Cerebellar cortex (tissue), 1 donor: ENCODE data around the gene CCNYL1.
"Not testable (repeated sequence)": the region's sequence is repeated elsewhere in the genome, so short reads cannot be mapped to it uniquely, and the experiment has no call there.

Experiments
- DNase-seq: peaks from one replicate; pipeline ENCODE4 v3.0.0-alpha.2; 2015; ENCODE audit warnings: low spot score

CCNYL1 gene

GRCh38 chr2:207734636-207735512 is 23.4 kb downstream of the CCNYL1 start:
- DNase-seq: no peak

- DNase-seq: not testable (repeated sequence)
These were observed 24.0 kb downstream of the CCNYL1 start for GRCh38 chr2:207735513-207735859.

GRCh38 chr2:207743514-207743913 is 32.1 kb downstream of the CCNYL1 start:
- no peak for DNase-seq

- DNase-seq: no peak
These were observed 32.6 kb downstream of the CCNYL1 start for GRCh38 chr2:207744050-207744449.

- DNase-seq: no peak
These were observed 33.0 kb downstream of the CCNYL1 start for GRCh38 chr2:207744451-207744850.

- peak; percentile 88 for DNase-seq
These were observed 34.7 kb downstream of the CCNYL1 start for GRCh38 chr2:207746131-207746530.

- no peak for DNase-seq
These were observed 36.5 kb downstream of the CCNYL1 start for GRCh38 chr2:207747653-207748560.

GRCh38 chr2:207748993-207749392 is 37.6 kb downstream of the CCNYL1 start:
- DNase-seq: no peak

- no peak for DNase-seq
These were observed 38.4 kb downstream of the CCNYL1 start for GRCh38 chr2:207749873-207750272.

- DNase-seq: no peak
These were observed 38.9 kb downstream of the CCNYL1 start for GRCh38 chr2:207750345-207750744.

- no peak for DNase-seq
These were observed 39.4 kb downstream of the CCNYL1 start for GRCh38 chr2:207750876-207751275.

GRCh38 chr2:207753688-207754087 is 42.2 kb downstream of the CCNYL1 start:
- DNase-seq: not testable (repeated sequence)

- no peak for DNase-seq
These were observed 43.3 kb downstream of the CCNYL1 start for GRCh38 chr2:207754498-207755383.

GRCh38 chr2:207758025-207758424 is 46.6 kb downstream of the CCNYL1 start:
- DNase-seq: no peak

GRCh38 chr2:207759890-207760289 is 48.5 kb downstream of the CCNYL1 start:
- DNase-seq: no peak

GRCh38 chr2:207760453-207760852 is 49.0 kb downstream of the CCNYL1 start:
- DNase-seq: no peak

GRCh38 chr2:207761426-207761825 is 50.0 kb downstream of the CCNYL1 start:
- DNase-seq: not testable (repeated sequence)

- no peak for DNase-seq
These were observed 50.7 kb downstream of the CCNYL1 start for GRCh38 chr2:207762146-207762545.

GRCh38 chr2:207763303-207763917 is 52.0 kb downstream of the CCNYL1 start:
- no peak for DNase-seq

GRCh38 chr2:207764096-207764630 is 52.7 kb downstream of the CCNYL1 start:
- no peak for DNase-seq

GRCh38 chr2:207765547-207765946 is 54.1 kb downstream of the CCNYL1 start:
- DNase-seq: no peak
